ENCODE measurements around the gene HS6ST1.

The HS6ST1 gene, protein sequence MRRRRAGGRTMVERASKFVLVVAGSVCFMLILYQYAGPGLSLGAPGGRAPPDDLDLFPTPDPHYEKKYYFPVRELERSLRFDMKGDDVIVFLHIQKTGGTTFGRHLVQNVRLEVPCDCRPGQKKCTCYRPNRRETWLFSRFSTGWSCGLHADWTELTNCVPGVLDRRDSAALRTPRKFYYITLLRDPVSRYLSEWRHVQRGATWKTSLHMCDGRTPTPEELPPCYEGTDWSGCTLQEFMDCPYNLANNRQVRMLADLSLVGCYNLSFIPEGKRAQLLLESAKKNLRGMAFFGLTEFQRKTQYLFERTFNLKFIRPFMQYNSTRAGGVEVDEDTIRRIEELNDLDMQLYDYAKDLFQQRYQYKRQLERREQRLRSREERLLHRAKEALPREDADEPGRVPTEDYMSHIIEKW

DNA sequence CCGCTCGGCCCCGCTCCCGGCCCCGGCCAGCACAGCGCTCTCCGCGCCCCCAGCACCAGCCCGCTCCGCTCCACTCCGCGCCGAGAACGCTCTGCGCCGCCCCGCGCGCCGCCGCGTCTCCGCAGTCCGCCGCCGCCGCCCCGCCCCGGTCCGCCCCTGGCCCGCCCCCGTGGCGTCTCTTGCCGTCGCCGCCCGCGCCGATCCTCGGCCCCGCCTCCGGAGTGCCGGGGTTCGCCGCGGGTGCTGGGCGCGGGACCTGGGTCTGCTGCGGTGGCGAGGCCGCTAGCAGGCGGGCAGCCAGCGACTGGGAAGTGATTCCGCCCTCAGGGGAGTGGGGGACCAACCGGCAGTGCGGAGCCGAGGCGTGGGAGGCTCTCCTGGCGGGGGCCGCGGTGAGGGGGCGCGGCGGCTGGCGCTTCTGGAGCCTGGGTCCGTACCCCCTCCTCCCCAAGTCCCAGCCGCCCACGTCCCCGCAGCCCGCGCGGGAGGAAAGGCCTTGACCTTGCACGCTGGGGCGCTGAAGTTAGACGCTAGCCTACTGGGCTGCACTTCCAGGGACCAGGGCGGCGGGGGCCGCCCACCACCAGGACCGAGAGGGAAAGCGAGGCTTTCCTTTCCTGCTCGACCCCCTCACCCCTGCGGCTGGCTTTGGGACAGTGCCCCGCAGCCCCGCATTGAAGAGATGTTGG, at the start of gene HS6ST1:
HS6ST1 (minus strand) TSS at position 93 of the 689 bp plus-strand sequence. CDS start 305 bp downstream, outside the sequence.
- peak; percentile 87 for DNase-seq

DNA sequence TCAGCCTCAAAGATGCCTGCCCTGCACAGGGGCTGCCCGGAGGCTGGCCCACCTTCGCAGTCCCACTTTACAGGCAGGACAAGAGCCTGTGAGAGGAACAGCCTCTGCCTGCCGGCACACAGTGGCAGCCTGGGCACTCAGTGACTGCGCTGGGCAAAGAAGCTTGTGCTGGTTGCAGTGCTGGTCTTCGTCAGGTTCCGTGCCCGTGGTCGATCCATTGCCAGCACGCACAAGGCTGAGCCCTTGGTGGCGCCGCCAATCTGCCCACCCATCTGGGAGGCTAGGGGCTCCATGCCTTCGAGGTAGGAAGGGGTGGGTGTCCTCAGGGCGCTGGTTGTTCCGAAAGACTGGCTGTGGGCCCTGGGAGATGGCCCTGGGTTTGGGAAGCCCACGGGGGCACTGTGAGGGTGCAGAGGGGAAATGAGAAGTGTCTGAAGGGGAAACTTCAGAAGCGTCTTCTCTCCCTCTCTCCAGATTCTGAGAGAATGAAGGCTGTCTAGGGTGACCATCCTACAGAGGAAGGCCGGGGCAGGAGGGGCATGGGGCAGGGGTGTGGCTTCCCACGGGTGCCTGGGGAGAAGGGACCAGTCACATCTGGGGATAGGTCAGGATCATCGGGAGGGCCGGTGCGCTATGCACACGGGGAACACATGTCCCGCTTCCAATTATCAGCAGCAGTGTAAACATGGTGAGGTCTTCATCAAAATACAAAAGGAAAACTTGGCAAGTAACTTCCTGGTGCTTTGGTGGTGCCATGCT, 49.1 kb upstream of the HS6ST1 start:
- DNase-seq, result no peak

DNA sequence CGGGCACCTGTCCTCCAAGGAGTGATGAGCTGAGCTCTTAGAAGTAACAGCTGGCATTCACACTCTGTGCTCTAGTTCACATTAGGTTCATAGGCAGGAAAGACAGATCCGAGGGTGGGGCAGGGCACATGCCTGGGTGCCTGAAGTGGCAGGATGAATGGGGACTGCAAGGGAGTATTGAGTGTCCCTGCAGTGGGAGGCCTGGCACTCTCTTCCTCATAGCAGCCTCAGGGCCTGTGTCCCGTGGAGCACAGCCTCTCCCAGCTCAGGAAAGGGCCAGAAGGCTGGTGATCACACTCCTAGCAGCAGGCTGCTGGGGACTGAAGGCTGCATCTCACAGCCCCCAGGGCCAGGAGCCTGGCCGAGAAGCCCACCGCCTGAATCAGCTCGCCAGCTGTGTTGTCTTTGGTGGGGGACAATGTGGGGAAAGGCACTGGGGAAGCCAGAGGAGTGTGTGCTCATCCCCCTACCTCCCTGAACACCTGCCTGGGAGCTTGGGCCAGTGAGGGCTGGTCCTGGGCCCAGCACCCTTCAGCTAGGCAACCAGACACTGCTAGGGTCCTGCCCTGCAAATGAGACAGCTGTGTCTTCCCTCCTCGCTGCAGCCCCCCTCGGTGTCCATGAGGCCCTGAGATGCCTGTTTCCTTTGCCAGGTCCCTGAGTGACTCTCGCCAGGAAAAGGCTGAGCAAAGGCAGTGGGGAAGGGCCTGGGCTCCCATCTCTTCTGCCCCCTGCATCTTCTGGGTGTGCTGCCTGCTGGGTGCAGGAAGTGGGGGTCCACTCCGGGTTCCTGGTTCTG, 48.2 kb upstream of the HS6ST1 start:
- DNase-seq, result no peak

DNA sequence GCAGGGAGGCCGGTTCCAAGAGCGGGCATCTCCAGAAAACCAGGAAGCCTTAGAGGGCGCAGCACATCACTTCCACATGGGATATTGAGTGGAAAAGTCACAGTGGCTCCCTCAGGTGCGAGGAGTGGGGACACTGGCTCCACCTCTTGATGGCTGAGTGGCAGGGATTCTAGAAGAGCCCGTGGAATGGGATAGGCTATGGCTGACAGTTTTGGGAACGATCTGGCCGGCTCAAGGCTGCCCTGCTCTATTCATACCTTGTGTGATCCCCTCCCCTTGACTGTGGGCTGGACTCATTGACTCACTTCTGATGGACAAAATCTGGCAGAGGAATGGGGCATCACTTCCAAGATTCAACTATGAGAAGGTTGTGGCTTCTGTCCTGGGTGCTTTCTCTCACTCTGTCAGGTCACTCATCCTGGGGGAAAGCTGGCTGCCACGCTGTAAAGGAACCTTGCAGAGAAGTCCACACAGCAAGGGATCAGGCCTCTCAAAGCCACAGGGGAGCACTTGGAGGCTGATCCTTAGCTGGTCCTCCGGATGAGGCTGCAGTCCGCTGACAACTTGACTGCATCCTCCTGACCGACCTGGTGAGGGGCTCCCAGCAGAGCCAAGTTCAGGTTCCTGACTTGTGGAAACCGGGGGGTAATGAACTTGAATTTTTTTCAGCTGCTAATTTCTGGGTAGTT, 46.7 kb upstream of the HS6ST1 start:
- DNase-seq, result no peak

DNA sequence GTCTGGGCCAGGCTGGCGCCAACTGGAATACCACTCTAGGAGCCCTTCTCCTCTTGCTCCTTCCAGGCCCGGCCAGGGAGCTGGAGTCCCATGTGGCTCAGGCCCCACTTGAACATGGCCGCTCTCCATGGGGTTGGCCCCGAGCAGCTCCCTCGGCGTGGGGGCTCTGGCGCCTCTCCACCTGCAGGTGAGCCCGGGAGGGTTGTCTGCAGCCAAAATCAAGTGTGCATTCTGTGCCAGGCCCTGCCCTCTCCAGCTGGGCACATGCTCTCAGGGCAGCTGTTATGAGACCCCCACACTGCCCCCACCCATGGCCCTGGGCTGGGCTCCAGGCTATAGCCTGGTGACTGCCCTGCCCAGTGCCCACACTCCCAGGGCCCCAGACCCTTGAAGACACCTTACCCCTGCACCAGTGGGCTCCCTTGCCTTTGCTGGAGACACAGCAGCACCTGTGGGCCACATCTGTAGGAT, 45.8 kb upstream of the HS6ST1 start:
- DNase-seq, result no peak

DNA sequence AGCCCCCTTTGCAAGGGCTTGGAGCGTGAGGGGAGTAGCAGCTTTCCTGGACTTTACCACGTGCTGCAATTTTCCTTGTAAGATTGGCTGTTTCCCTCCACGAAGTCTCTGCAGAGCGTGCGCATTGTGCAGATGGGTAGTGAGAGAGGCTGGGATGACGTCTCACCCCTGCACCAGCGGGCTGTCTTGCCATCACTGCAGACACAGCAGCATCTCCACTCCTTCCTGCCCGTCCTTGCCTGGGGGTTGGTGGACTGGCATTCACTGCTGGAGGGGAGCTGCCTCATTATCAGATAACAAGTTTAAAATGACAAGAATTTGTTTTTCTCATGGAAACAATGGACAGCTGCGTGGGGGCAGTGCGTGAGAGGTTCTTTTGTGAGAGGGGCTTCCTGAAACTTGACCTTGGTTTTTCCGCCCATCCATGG, 45.3 kb upstream of the HS6ST1 start:
- no peak for DNase-seq

DNA sequence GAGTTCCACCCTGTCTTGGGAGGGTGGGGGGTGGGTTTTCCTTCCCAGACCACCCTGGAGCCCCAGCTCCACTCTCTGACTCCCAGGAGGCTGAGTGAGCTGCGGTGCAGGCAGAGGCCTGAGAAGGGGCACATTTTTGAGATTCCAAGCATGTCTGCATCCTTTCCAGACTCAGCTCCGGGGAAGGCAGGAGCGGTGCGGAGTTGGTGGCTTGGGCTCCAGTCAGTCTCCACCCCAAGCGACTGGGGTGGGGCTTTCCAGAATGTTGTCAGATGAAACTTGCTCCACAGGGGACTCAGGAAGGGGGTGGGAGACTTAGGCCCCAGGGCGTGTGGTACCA, 44.2 kb upstream of the HS6ST1 start:
- DNase-seq, result no peak

DNA sequence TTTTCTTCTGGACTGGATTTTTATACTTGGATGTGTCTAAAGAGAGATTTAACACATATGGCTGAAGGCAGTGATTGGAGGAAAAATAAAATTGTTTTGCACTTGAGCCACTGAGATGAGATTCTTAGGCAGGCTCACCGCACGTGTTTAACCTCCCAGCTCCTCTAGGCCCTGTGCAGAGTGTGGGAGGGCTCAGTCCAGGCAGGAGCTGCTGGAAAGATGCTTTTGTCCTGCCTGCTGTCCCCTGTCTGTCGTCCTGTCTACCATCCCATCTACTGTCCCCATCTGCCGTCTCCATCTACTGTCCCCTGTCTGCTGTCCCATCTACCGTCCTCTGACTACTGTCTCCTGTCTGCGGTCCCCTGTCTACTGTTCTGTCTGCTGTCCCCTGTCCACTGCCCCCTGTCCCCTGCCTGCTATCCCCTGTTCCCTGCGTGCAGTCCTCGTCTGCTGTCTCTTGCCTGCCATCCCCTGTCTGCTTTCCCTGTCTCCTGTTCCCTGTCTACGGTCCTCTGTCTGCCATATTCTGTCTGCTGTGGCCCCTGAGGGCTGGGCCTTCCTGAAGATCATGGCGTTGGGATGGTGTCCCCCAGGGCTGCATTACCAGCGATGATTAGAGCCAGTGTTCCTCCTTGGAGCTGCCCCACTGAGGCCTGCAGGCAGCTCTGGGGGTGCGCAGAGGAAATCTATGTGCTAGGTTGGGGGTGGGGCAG, 43.7 kb upstream of the HS6ST1 start:
- DNase-seq, result no peak

DNA sequence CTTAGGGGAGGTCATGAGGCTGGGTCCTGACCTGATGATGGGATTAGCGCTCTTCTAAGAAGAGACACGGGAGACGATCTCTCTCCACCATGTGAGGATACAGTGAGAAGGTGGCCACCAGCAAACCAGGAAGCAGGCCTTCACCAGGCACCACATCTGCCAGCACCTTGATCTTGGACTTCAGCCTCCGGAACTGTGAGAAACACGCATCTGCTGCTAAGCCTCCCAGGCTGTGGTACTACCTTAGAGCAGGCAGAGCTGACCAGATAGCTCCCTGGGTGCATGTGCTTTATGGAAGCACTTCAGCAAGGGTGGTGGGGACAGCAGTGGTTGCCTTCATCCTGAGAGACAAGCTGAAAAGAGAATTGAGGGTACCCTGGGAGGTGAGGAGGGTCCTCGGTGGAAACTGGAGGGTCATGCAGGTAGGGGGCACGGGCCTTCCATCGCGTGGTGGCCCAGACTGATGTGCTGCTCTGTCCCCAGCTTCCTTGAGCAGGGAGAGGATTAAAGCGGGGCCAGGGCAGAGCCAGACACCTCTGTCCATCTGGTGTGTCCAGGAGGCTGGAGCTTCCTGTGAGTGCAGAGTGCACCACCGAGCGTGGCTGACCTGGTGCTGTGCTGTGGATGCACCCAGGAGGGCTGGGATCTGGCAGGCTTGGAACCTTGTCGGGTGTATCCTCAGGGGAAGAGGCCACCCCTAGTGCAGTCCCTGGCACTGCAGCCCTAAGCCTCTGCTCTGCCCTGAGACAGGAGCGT, 42.9 kb upstream of the HS6ST1 start:
- no peak for DNase-seq

DNA sequence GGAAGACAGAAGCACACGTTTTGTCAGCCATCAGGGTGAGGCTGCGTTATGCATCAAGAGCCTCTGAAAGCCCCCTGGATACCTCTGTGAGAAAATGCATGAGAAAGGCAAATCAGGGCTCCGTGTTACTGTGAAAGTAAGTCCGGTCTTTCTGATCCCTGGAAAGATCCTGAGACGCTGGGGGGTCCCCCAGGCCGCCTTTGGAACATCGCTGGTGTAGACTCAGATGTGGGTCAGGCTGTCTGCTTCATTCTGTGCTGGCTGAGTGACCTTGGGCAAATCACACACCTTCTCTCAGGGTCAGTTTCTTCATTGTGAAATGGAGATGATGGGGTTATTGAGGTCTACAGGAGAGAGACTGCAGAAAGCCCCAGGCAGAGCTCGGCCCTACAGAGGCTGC, 42.0 kb upstream of the HS6ST1 start:
- DNase-seq, result no peak

DNA sequence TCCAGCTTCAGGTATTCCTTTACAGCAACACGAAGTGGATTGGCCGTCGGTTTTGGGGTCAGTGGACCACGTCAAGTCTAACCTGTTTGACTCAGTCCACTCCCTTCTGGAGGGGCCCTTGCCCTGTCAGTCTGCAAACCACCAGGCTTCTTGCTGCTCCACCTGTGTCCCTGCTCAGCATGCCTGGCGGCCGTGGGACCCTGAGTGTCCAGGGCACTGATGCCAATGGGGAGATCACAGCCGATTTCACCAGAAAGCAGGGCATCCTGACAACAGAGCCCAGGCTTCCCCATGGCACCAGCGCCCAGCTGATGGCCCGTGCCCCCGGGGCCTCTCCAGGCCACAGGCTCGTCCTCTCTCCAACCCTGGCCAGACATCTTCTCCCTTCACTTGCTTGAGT, 41.2 kb upstream of the HS6ST1 start:
- no peak for DNase-seq

DNA sequence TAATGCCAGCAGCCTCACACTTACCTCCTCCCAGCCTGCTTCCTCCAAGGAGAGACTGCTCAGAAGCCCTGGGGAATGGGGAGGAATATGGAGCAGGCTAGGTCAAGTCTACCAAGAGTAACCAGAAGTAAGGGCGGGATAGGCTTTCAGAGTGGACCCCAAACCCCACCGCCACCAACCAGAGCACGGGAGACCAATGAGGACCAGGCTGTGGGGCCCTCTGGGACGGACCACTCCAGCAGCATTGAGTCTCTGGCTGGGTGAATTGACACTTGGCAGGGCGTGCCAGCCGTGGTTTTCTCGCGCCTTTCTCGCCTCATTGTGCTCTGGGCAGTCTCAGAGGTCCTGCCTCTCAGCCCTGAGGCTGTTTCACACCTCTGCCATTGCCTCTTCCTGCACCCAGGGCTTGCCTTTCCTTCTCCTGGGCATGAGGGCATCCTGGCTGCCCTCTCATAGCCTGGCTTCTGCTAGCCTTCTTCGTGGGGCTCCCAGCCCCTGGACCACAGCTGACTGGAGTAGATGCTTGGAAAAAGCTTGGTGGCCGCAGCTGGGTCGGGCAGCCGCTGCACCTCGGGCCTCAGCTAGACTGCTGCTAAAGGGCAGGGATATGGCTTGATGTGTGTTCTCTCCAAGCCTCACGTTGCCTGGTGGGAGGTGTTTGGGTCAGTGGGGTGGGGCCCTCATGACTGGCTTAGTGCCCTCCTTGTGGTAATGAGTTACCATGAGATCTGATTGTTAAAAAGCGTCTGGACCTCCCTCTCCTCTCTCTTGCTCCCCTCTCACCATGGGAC, 40.5 kb upstream of the HS6ST1 start:
- DNase-seq, result no peak

DNA sequence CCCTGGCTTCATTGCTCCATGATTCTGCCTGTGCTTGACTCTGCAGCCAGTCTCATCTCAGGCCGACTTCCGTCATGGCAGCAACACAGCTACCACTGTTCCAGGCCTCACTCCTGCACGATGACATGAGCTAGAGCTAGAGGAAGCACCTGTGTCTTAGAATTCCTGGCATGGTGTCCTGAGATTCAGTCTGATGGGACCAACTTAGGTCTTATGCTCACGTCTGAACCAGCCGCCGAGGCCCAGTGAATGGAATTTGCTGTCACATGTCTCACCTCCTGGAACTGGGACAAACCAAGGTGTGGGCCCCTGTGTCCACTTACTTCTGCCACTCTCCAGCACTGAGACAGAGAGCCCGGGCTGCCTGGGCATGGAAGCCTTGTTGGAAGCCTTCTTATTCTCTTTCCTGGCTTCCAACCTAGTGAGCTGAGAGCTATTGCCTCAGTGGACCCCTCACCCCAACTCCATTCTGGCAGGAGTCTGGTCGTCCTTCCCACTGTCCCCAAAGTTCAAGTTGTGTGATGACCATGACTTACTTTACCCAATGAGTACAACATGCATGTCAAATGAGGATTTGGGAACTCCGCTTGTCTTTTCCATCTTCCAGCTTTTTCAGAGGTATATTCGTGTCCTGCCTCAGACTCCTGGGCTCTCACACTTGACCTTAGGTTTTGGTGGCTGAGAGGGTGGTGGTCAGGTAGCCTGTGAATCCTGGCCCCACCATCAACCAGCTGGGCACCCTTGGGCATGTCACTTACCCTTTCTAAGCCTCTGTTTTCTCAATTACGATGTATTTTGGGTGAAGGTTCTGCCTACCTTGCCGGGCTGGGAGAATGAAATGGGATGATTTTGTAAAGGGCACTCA, 39.1 kb upstream of the HS6ST1 start:
- DNase-seq, result no peak

DNA sequence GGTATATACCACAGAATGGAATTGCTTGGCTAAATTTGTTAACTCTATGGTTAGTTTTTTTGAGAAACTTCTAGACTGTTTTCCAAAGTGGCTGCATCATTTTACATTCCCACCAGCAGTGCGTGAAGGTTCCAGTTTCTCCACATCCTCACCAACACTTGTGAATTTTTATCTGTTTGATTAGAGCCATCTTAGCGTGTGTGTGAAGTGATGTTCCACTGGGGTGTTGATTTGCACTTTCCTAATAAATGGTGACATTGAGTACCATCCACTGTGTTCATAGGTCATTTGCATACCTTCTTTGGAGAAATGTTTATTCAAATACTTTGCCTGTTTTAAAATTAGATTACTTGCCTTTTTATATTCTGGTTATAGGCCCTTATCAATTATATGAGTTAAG, 37.5 kb upstream of the HS6ST1 start:
- DNase-seq, result no peak

DNA sequence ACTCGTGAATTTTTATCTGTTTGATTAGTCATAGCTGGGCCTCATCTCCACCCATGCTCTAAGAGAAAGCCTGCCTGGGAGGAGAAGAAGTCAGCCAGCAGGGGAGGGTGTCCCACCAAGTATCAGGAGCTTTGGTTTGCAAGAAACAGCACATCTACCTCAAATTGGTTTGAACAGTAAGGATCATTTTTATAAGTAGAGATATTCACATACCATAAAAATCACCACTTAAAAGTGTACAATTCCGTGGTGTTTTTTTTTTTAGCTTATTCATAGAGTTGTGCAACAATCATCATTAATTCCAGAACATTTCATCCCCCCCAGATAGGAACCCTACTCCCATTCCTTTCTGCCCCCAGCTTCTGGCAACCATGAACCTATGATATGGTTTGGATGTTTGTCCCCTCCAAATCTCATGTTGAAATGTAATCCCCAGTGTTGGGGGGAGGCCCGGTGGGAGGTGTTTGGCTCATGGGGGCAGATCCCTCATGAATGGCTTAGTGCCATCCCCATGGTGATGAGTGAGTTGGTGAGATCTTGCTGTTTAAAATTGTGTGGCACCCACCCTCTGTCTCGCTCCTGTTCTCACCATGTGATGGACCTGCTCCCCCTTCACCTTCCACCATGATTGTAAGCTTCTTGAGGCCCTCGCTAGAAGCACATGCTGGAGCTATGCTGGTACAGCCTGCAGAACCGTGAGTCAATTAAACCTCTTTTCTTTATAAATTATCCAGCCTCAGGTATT, 36.2 kb upstream of the HS6ST1 start:
- DNase-seq, result no peak

DNA sequence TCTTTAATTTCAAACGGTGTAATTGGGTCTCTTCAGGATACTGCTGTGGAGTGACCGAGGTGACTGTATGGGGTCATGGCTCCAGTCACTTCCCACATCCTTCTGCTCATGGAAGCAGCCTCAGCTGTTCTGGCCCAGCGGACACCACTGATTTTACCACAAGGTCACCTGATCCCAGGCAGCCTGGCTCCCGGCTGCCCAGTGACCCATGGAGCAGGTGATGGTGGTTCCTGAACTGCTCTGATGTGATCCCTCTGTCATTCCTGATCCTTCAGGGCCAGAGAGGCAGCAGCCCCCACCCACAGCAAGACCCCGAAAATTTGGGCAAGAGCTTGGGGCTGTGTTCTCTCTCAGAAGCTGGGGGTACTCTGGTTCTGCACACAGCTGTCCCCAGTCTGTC, 35.5 kb upstream of the HS6ST1 start:
- no peak for DNase-seq

DNA sequence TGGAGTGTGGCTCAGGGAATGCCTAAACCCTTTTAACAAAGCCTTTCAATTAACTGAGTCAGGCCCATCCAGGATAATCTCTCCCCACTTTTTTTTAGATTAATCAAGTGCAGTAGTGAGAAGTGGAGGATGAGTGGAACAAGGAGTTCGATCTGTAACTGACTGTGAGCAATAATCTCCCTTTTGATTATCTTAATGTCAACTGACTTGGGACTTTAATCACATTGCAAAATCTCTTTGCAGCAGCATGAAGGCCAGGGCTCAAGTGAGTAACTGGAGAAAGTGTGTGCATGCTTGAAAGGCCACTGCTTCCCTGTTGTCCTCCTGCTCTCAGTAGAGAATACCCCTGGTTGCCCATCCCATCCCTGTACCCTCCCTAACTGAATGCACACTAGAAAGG, 32.1 kb upstream of the HS6ST1 start:
- DNase-seq, result no peak

DNA sequence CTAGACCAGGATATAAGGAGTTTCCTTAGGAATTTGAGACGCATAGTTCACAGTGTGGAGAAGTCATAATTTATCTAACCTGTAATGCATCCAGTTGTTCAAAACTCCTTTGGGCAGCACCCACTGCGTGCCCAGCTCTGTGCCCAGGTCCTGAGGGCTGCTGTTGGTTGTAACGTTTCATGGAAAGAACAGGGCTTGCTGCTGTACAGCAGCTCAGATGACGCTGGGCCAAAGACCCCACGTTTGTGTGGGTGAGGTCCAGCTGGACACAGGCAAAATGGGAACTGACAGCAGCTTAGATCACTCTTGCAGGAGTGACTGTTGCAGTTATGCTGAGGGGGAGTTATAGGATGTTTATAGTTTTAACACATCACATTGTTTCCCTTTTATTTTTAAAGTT, 30.0 kb upstream of the HS6ST1 start:
- DNase-seq, result no peak
